CD4-positive, alpha-beta T cell (primary cell): ENCODE measurements around the gene IRS2. TPM values are rescaled to one million over a fixed set of nuclear protein-coding genes. Genes with fewer than 3 reads are reported as not detected.

Experiments
- ATAC-seq: fragments of 200-7000 bp; cut with Tn5 transposase; one replicate; pipeline ENCODE4 v1.10.0; 2022; ENCODE audit warnings: mild to moderate bottlenecking; ENCODE audit not compliant: poor library complexity
- CTCF ChIA-PET: fragments of 350-600 bp; sonication (Branson Sonifier 250); formaldehyde crosslinking; loops from one replicate; lab custom pipeline; 2021; ENCODE audit warnings: antibody characterized with exemption, inconsistent platforms; lab: Charles Lee
- POLR2A ChIA-PET: fragments of 350-600 bp; sonication (Branson Sonifier 250); formaldehyde crosslinking; loops from one replicate; lab custom pipeline; 2021; ENCODE audit warnings: antibody characterized with exemption, inconsistent platforms; lab: Charles Lee
- DNase-seq, 14 experiments: peaks; one replicate each; pipeline ENCODE4 v3.0.0-alpha.2; 2013 to 2020; ENCODE audit warnings: mixed read lengths in 2 of 14
- H3K27ac ChIP-seq, 2 donors: one replicate each; pipeline versions ENCODE4 v1.5.1 to v1.7.0; 2013; ENCODE audit warnings: low read length in 2 of 2, low read depth in 1 of 2, mild to moderate bottlenecking in 1 of 2
- H3K27me3 ChIP-seq, 2 experiments: 1 replicate in 1 of 2; 2 replicates in 1 of 2; pipeline versions ENCODE4 v1.6.1 to v1.7.0; 2013; ENCODE audit warnings: low read length in 2 of 2, control low read depth in 1 of 2, mild to moderate bottlenecking in 1 of 2, moderate library complexity in 1 of 2; ENCODE audit not compliant: insufficient read depth in 2 of 2, control insufficient read depth in 1 of 2
- H3K36me3 ChIP-seq: one replicate; pipeline ENCODE4 v1.6.1; 2013; ENCODE audit warnings: low read length, control low read depth; ENCODE audit not compliant: insufficient read depth
- H3K4me1 ChIP-seq: one replicate; pipeline ENCODE4 v1.6.1; 2013; ENCODE audit warnings: low read length, control low read depth; ENCODE audit not compliant: insufficient read depth
- H3K4me3 ChIP-seq: one replicate; pipeline ENCODE4 v1.5.1; 2013; ENCODE audit warnings: mild to moderate bottlenecking, low read length, moderate library complexity
- H3K9me3 ChIP-seq, 2 experiments: 1 replicate in 1 of 2; 2 replicates in 1 of 2; pipeline versions ENCODE4 v1.6.1 to v1.7.0; 2013; ENCODE audit warnings: low read length in 2 of 2, mild to moderate bottlenecking in 2 of 2, control low read depth in 1 of 2, moderate library complexity in 1 of 2; ENCODE audit not compliant: control insufficient read depth in 1 of 2, insufficient read depth in 1 of 2
- H3K27ac Mint-ChIP-seq: one replicate; pipeline ENCODE4 v1.8.0; 2020; ENCODE audit warnings: mixed read lengths
- H3K27me3 Mint-ChIP-seq: one replicate; pipeline ENCODE4 v1.8.0; 2021; ENCODE audit warnings: mixed read lengths
- H3K36me3 Mint-ChIP-seq: one replicate; pipeline ENCODE4 v1.8.0; 2021; ENCODE audit warnings: low read depth, mixed read lengths
- H3K4me1 Mint-ChIP-seq: one replicate; pipeline ENCODE4 v1.8.0; 2021; ENCODE audit warnings: low read depth, mixed read lengths
- H3K4me3 Mint-ChIP-seq: one replicate; pipeline ENCODE4 v1.8.0; 2020; ENCODE audit warnings: mild to moderate bottlenecking, mixed read lengths
- H3K9me3 Mint-ChIP-seq: one replicate; pipeline ENCODE4 v1.8.0; 2020; ENCODE audit warnings: mixed read lengths
- intact Hi-C, 2 experiments: fragments of 100-400 bp; cut with DNase I in 1 of 2; cut with micrococcal nuclease in 1 of 2; formaldehyde crosslinking; loops; one replicate each; pipeline versions ENCODE4 v1.15.1 to v1.9.0; 2023 to 2025; cut with DNase I, micrococcal nuclease
- polyA plus RNA-seq, 2 donors: library from polyadenylated mRNA; unstranded; fragments of 120-200 nt; gene quantifications; one replicate each; pipeline ENCODE4 v1.2.1, GENCODE V29; 2013
- total RNA-seq, 174 experiments: library from RNA in 2 of 174; stranded (reverse) in 2 of 174; gene quantifications; one replicate each; pipeline ENCODE4 v1.2.3 and lab custom pipeline; 2021 to 2026
- TF ChIP-seq, protein P1 (sequence below): fragments of 200-600 bp; IDR thresholded peaks from one replicate; pipeline ENCODE4 v1.8.0; 2022; ENCODE audit warnings: antibody characterized with exemption, mild to moderate bottlenecking

Gene IRS2, protein sequence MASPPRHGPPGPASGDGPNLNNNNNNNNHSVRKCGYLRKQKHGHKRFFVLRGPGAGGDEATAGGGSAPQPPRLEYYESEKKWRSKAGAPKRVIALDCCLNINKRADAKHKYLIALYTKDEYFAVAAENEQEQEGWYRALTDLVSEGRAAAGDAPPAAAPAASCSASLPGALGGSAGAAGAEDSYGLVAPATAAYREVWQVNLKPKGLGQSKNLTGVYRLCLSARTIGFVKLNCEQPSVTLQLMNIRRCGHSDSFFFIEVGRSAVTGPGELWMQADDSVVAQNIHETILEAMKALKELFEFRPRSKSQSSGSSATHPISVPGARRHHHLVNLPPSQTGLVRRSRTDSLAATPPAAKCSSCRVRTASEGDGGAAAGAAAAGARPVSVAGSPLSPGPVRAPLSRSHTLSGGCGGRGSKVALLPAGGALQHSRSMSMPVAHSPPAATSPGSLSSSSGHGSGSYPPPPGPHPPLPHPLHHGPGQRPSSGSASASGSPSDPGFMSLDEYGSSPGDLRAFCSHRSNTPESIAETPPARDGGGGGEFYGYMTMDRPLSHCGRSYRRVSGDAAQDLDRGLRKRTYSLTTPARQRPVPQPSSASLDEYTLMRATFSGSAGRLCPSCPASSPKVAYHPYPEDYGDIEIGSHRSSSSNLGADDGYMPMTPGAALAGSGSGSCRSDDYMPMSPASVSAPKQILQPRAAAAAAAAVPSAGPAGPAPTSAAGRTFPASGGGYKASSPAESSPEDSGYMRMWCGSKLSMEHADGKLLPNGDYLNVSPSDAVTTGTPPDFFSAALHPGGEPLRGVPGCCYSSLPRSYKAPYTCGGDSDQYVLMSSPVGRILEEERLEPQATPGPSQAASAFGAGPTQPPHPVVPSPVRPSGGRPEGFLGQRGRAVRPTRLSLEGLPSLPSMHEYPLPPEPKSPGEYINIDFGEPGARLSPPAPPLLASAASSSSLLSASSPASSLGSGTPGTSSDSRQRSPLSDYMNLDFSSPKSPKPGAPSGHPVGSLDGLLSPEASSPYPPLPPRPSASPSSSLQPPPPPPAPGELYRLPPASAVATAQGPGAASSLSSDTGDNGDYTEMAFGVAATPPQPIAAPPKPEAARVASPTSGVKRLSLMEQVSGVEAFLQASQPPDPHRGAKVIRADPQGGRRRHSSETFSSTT (N-terminal part only)
- total RNA-seq (100 to 1,000 TPM; 188 to 193 TPM), total RNA-seq (lab: John Stamatoyannopoulos, UW) (2.5 to 768 (median 40.4) reads per million in 172 experiments)
- polyA plus RNA-seq (2013, experiment 1 of 2) = 7.5 TPM
- polyA plus RNA-seq (2013, experiment 2 of 2) = 10.3 TPM

DNA sequence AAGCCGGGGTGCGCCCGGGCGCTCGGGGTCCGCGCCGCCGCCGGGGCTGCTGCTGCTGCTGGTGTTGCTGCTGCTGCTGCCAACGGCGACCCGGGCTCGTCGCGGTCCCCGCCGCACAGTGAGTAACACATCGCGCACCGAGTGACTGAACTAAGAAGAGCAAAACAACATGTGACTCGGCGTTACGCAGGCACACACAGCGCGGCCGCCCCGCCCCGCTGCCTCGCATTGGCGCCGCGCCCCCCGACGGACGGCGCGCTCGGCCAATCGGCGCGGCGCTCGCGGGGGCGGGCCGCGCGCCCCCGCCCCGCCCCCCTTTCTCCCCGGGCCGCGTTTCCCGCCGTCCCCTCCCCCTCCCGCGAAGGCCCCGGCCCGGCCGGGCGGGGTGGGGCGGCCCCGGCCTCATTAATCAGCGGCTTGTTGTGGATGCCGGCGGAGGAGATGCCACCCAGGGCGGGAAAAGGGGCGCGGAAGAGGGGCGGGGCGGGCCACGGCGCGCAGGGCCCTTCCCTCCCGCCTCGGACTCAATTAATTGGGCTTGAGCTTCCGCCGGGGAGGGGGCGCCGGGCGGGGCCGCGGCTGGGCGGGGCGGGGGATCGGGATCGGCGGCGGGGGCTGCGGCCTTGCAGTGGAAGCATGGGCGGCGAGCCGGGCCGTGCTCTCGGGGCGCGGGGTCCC is at the start of gene IRS2:
Gene IRS2 (minus strand): TSS at position 127 of the 678 bp plus-strand sequence. CDS start 530 bp downstream, outside the sequence.
- Histone ChIP-seq H3K4me3 (peak within 1 kb of the TSS; percentile 67), H3K36me3 (peaks cover 6% of the 10 kb centered on the region), H3K27me3 (no peaks in the 10 kb centered on the region), H3K27ac (peak within 1 kb of the TSS in 1 of 2 donors; percentile 59), H3K4me1 (peaks cover 34% of the 10 kb centered on the region), H3K9me3 (peaks cover 0 to 16% of the 10 kb centered on the region in 2 experiments)
- TF ChIP-seq, protein P1, sequence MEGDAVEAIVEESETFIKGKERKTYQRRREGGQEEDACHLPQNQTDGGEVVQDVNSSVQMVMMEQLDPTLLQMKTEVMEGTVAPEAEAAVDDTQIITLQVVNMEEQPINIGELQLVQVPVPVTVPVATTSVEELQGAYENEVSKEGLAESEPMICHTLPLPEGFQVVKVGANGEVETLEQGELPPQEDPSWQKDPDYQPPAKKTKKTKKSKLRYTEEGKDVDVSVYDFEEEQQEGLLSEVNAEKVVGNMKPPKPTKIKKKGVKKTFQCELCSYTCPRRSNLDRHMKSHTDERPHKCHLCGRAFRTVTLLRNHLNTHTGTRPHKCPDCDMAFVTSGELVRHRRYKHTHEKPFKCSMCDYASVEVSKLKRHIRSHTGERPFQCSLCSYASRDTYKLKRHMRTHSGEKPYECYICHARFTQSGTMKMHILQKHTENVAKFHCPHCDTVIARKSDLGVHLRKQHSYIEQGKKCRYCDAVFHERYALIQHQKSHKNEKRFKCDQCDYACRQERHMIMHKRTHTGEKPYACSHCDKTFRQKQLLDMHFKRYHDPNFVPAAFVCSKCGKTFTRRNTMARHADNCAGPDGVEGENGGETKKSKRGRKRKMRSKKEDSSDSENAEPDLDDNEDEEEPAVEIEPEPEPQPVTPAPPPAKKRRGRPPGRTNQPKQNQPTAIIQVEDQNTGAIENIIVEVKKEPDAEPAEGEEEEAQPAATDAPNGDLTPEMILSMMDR = no peak
- peaks cover 4% of the 10 kb centered on the region for H3K27me3 Mint-ChIP-seq
- DNase-seq (peak; percentile 90 to 98 (median 94)), ATAC-seq (peak; percentile 80)
- no peaks in the 10 kb centered on the region for H3K9me3 Mint-ChIP-seq
- ChIA-PET POLR2A (interaction anchor here (0.6 to 1.0 kb wide), 3 partner anchors 10 to 1129 kb away, joined by 3 read pairs; no protein-coding TSS in a partner anchor), CTCF (no interaction called here)
- peaks cover 27% of the 10 kb centered on the region for H3K4me1 Mint-ChIP-seq
- peak within 1 kb of the TSS; percentile 75 for H3K27ac Mint-ChIP-seq
- H3K4me3 Mint-ChIP-seq = peak within 1 kb of the TSS; percentile 94
- intact Hi-C loops = loop anchor here in 1 of 2 experiments (10.0 kb wide), 2 partner anchors 928 to 1128 kb away; partner anchors contain the start of genes ANKRD10 and ING1
- peaks cover 6% of the 10 kb centered on the region for H3K36me3 Mint-ChIP-seq

DNA sequence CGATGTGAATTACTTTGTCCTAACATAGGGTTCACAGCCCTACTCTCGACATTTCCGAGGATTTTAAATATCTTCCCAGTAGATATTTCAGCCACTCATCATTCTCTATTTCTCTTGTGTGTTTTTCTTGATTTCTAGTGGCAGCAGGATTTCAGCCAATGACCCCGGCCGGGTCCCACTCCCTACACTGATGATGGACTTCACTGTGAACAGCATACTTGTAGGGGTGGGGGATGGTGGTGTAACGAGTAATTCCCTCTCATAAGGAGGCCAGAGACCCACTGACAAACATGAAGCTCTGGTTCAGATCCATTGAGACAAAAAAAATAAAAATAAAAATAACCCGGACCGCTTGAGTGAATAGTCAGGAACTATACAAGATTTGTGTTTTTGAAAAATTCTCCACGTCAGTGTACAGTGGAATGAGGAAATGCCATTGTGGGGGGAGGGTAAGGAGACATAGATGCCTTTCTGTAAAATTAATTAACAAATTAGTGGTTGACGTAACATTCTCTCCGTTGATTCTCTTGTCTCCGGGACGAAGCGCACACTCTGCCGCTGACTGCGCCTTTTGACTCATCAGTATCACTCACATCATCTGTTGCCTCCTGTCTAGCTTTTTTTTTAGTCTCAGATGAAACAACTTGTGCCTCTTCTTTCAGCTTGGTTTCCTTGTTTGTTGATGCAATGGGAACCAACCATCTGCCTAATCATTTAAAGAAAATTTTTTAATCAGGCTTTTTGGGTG is 48.8 kb upstream of the IRS2 start:
- Histone ChIP-seq H3K27me3 (peaks cover 8 to 16% of the 10 kb centered on the region in 2 experiments), H3K27ac (no peak overlapping the region), H3K4me3 (no peak overlapping the region), H3K9me3 (no peaks in the 10 kb centered on the region), H3K36me3 (no peaks in the 10 kb centered on the region), H3K4me1 (no peaks in the 10 kb centered on the region)
- Mint-ChIP-seq H3K27ac (no peak overlapping the region), H3K27me3 (peaks cover 48% of the 10 kb centered on the region), H3K36me3 (no peaks in the 10 kb centered on the region), H3K4me3 (no peak overlapping the region), H3K9me3 (no peaks in the 10 kb centered on the region), H3K4me1 (no peaks in the 10 kb centered on the region)
- DNase-seq (no peak), ATAC-seq (no peak)
- intact Hi-C loops = no loop called here
- ChIA-PET CTCF (no interaction called here), POLR2A (no interaction called here)
- TF ChIP-seq, protein P1 = no peak
